Ishikawa (cell line): ENCODE results near the gene LMBRD2.

Source experiments
- CEBPB ChIP-seq: IDR thresholded peaks from 2 replicates; pipeline ENCODE4 v1.6.1; 2012
- CREB1 ChIP-seq: IDR thresholded peaks from 2 replicates; pipeline ENCODE4 v1.6.1; 2012; ENCODE audit warnings: low read depth
- EGR1 ChIP-seq: IDR thresholded peaks from 2 replicates; pipeline ENCODE4 v1.6.1; 2012
- FOXM1 ChIP-seq: IDR thresholded peaks from 2 replicates; pipeline ENCODE4 v1.6.1; 2012; ENCODE audit warnings: low read depth, borderline replicate concordance
- MAX ChIP-seq: IDR thresholded peaks from 2 replicates; pipeline ENCODE4 v1.6.1; 2012
- NFIC ChIP-seq: IDR thresholded peaks from 2 replicates; pipeline ENCODE4 v1.6.1; 2012
- RAD21 ChIP-seq: IDR thresholded peaks from 2 replicates; pipeline ENCODE4 v1.6.1; 2012; ENCODE audit warnings: low read depth
- TAF1 ChIP-seq: IDR thresholded peaks from 2 replicates; pipeline ENCODE4 v1.6.1; 2012; ENCODE audit warnings: low read depth, mild to moderate bottlenecking
- TCF12 ChIP-seq: IDR thresholded peaks from 2 replicates; pipeline ENCODE4 v1.6.1; 2012; ENCODE audit warnings: low read depth
- TEAD4 ChIP-seq: IDR thresholded peaks from 2 replicates; pipeline ENCODE4 v1.6.1; 2012
- USF1 ChIP-seq: IDR thresholded peaks from 2 replicates; pipeline ENCODE4 v1.6.1; 2012
- YY1 ChIP-seq: IDR thresholded peaks from 2 replicates; pipeline ENCODE4 v1.6.1; 2012; ENCODE audit warnings: low read depth
- ZBTB7A ChIP-seq: IDR thresholded peaks from 2 replicates; pipeline ENCODE4 v1.6.1; 2012; ENCODE audit warnings: low read depth
- TF ChIP-seq, protein P1 (sequence below): IDR thresholded peaks from 2 replicates; pipeline ENCODE4 v1.6.1; 2012; ENCODE audit warnings: low read depth, mild to moderate bottlenecking

- TF ChIP-seq RAD21 = no peak
- no peak for TF ChIP-seq EGR1
- no peak for TF ChIP-seq CREB1
- no peak for TF ChIP-seq TAF1
- no peak for TF ChIP-seq CEBPB
- TF ChIP-seq NFIC = no peak
- no peak for TF ChIP-seq ZBTB7A
- TF ChIP-seq MAX = no peak
- TF ChIP-seq TEAD4 = no peak
- TF ChIP-seq, protein P1, sequence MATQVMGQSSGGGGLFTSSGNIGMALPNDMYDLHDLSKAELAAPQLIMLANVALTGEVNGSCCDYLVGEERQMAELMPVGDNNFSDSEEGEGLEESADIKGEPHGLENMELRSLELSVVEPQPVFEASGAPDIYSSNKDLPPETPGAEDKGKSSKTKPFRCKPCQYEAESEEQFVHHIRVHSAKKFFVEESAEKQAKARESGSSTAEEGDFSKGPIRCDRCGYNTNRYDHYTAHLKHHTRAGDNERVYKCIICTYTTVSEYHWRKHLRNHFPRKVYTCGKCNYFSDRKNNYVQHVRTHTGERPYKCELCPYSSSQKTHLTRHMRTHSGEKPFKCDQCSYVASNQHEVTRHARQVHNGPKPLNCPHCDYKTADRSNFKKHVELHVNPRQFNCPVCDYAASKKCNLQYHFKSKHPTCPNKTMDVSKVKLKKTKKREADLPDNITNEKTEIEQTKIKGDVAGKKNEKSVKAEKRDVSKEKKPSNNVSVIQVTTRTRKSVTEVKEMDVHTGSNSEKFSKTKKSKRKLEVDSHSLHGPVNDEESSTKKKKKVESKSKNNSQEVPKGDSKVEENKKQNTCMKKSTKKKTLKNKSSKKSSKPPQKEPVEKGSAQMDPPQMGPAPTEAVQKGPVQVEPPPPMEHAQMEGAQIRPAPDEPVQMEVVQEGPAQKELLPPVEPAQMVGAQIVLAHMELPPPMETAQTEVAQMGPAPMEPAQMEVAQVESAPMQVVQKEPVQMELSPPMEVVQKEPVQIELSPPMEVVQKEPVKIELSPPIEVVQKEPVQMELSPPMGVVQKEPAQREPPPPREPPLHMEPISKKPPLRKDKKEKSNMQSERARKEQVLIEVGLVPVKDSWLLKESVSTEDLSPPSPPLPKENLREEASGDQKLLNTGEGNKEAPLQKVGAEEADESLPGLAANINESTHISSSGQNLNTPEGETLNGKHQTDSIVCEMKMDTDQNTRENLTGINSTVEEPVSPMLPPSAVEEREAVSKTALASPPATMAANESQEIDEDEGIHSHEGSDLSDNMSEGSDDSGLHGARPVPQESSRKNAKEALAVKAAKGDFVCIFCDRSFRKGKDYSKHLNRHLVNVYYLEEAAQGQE = no peak
- no peak for TF ChIP-seq FOXM1
- TF ChIP-seq TCF12 = no peak
- TF ChIP-seq USF1 = no peak
- no peak for TF ChIP-seq YY1
Measured at GRCh38 chr5:36136581-36136980, 15.1 kb downstream of the LMBRD2 start.
